Measurements from ENCODE around the gene ZGRF1.
A peak's percentile ranks its signal among the peaks of the same experiment; 100 is the strongest.
"Not testable (repeated sequence)": the region's sequence is repeated elsewhere in the genome, so short reads cannot be mapped to it uniquely, and the experiment has no call there.

The ZGRF1 gene

GRCh38 chr4:112522431-112522830 lies 114.3 kb downstream of the ZGRF1 start:
- in situ Hi-C loops (cut with HindIII; ENCODE audit: low pct_ligation_motif_present, low pct_unique_long_range_greater_than_20kb, low sequenced_read_pairs); DNase-seq: not testable (repeated sequence)

DNA sequence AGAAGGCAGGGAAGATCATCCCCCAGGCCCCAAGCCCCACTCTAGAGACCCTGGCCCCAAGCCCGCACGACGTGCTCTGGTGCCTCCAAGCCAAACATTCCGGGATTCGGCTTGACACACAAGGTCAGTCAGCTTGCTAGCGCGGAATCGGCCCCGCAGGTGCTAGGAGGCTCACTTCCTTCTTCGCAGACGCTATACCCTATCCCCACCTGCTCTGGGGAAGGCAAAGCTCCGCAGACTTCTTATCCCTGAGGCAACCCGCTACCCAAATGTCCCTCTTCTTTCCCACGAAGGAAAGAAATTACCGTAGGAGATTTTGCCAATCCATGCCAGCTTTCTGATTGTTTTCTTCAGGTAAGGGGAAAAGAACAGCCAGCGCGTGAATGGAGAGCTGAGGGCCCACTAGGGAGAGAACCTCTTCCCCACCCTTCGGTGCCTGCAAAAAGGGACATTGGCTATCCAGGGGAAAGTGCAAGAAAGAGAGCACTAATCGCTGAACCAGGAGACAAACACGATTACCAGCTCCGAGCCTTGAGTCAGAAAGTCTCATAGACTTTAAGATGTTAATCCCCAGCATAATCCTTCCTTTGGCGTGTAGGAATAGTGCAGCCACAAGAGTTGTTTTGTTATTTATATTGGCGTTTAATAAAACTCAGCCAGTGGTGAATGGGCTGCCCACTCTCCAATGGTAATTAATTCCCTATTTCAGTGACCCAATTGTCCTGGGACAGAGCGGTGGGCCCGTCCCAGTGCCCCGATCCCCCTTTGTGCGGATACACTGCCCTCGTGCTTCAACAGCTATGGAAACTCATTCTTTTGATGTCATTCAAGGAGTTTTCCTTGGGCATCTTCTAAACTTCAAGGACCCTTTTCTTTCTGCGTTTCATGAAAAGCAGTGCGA lies 115.3 kb downstream of the ZGRF1 start:
- in situ Hi-C loops (cut with HindIII; ENCODE audit: low pct_ligation_motif_present, low pct_unique_long_range_greater_than_20kb, low sequenced_read_pairs): no loop called here

GRCh38 chr4:112520598-112521122 lies 116.0 kb downstream of the ZGRF1 start:
- in situ Hi-C loops (cut with HindIII; ENCODE audit: low pct_ligation_motif_present, low pct_unique_long_range_greater_than_20kb, low sequenced_read_pairs): no loop called here
- DNase-seq: no peak

More for the DNA sequence above, 115.3 kb downstream of the ZGRF1 start:
- no peak for DNase-seq

DNA sequence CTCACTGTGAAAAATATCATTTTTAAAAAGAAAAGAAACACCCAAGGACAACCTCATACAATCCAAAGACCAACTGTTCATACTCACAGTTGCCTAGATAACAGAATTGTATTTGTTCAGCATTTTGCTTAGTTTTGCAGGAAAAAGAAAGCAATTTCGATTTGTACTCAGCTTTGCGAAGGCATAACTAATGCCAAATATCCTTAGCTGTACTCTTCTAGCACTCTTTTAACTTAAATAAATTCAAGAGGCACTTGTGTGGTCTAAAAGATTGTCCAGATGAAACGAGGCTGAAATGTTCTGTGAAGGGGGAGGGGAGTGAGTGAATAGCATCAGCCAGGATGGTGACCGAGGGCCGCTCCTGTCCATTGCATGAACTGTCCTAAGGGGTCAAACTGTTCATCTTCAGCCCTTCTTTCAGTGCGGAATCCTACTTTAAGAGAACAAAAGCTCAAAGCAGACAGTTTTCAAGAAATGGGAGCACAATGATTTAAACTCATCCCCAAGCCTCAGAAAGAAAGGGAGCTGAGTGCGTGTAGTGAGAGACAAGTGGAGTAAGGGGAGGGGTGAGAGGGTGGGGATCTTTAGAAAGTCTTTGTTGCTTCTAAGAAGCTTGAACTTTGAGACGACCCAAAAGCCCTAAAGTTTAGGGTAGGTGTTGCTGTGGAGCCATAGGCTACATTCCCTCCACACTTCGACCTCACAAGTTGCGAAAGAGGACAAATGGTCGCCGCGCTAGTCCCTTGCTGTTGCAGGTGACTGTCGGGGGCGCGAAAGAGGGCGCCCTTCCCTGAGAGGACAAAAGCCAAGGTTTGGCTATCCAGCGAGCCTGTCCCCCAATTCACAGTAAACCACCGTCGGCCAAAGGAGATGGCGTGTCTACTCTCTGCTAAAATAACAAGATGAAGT lies 116.8 kb downstream of the ZGRF1 start:
- DNase-seq: no peak
- in situ Hi-C loops (cut with HindIII; ENCODE audit: low pct_ligation_motif_present, low pct_unique_long_range_greater_than_20kb, low sequenced_read_pairs): no loop called here

- DNase-seq: no peak
- in situ Hi-C loops (cut with HindIII; ENCODE audit: low pct_ligation_motif_present, low pct_unique_long_range_greater_than_20kb, low sequenced_read_pairs): no loop called here
Measured at GRCh38 chr4:112518675-112519074, 118.0 kb downstream of the ZGRF1 start.

GRCh38 chr4:112517911-112518310 lies 118.8 kb downstream of the ZGRF1 start:
- in situ Hi-C loops (cut with HindIII; ENCODE audit: low pct_ligation_motif_present, low pct_unique_long_range_greater_than_20kb, low sequenced_read_pairs): no loop called here
- DNase-seq: no peak

DNA sequence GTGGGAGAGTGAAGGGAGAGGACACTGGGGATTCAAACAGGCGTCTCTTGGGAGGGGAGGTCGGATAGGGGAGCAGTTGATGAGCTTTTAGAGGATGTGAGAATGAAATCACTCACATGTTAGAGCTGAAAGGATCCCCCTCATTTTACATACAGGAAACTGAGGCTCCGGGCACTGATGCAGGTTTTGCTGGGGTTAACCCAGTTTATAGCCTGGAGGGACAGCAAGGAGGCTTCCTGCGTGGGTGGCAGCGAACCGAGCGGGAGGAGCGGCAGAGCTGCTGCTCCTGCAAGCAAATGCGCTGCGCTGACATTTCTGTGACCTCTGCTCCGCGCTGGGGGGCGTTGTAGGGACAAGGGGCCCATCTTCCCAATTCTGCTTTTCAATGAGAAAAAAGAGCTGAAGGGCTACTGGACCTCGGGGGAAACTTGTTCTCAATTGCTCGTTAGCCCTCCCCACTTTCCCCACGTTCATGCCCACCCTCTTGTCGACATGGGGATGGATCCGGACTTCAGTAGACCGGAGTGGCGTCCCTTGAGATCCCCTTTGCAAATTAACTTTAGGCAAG lies 119.6 kb downstream of the ZGRF1 start:
- no peak for DNase-seq
- in situ Hi-C loops (cut with HindIII; ENCODE audit: low pct_ligation_motif_present, low pct_unique_long_range_greater_than_20kb, low sequenced_read_pairs): no loop called here

DNA sequence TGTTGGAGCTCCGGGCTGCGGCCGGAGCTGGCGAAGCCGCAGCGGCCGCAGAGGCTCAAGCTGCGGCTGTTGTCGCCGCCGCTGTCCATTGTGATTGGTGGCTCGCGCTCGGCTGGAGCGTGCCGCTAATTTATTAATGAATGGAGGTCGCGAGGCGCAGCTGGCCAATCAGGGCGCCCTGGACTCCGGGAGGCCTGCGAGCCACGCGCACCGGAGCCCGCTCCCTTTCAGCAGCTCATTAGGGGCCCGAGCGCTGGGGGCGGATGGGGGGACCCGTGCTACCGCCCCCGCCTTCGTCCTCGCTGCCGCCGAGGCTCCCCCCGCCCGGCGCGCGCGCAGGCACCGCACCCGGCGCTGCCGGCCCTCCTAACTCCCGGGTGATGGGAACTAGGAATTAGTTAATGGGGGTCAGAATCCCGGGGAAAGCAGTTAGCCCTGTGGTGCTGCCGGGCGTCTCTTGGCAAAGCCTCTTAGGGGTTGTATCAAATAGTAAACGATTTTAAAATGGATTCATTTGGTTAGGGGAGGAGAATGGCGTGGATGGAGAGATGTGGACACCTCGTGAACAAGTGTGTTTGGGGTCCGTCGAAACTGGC lies 120.1 kb downstream of the ZGRF1 start:
- DNase-seq: no peak
- in situ Hi-C loops (cut with HindIII; ENCODE audit: low pct_ligation_motif_present, low pct_unique_long_range_greater_than_20kb, low sequenced_read_pairs): no loop called here

- no peak for DNase-seq
- in situ Hi-C loops (cut with HindIII; ENCODE audit: low pct_ligation_motif_present, low pct_unique_long_range_greater_than_20kb, low sequenced_read_pairs): no loop called here
Measured at GRCh38 chr4:112516066-112516470, 120.6 kb downstream of the ZGRF1 start, which contains the start of gene NEUROG2. Gene NEUROG2 (minus strand): TSS chr4:112516180. CDS start chr4:112515475, 705 bp downstream.

GRCh38 chr4:112515198-112516065 lies 121.3 kb downstream of the ZGRF1 start:
- DNase-seq: peak; percentile 41

GRCh38 chr4:112514647-112515197 lies 122.0 kb downstream of the ZGRF1 start:
- DNase-seq: peak; percentile 15
- in situ Hi-C loops (cut with HindIII; ENCODE audit: low pct_ligation_motif_present, low pct_unique_long_range_greater_than_20kb, low sequenced_read_pairs): no loop called here

More at GRCh38 chr4:112515198-112516065, 121.3 kb downstream of the ZGRF1 start:
- in situ Hi-C loops (cut with HindIII; ENCODE audit: low pct_ligation_motif_present, low pct_unique_long_range_greater_than_20kb, low sequenced_read_pairs): no loop called here

DNA sequence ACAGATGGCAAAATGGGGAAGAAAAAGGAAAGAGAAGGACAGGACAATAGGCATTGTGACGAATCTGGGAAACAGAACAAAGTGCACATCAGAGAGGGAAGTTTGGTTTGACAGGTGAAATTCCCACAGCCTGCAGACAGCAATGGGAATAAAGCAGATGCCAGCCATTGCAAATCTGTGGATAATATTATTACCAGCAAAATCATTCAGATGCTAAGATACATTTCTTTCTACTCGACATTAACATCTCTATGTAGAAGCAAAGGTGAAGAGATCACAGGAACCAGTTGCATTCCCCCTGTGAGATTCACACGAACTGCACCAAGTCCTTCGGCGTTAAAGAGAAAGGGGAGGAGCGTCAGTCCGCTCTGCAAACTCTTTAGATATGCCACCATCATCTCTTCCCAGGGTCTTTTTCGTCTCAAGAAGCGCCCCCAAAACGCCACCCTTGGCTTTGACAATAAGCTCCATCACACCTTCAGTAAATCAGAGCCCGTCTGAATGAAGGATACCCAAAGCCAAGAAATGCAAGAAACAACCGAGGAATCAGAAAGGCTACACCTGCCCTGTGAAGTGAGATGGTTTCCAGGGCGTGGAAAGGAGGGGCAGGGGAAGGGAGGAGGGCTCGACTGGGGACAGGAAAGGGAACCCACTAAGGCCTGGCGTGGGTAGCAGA lies 122.6 kb downstream of the ZGRF1 start:
- in situ Hi-C loops (cut with HindIII; ENCODE audit: low pct_ligation_motif_present, low pct_unique_long_range_greater_than_20kb, low sequenced_read_pairs): no loop called here
- DNase-seq: no peak

- in situ Hi-C loops (cut with HindIII; ENCODE audit: low pct_ligation_motif_present, low pct_unique_long_range_greater_than_20kb, low sequenced_read_pairs): no loop called here
- DNase-seq: no peak
Measured at GRCh38 chr4:112511803-112512118, 124.9 kb downstream of the ZGRF1 start.

DNA sequence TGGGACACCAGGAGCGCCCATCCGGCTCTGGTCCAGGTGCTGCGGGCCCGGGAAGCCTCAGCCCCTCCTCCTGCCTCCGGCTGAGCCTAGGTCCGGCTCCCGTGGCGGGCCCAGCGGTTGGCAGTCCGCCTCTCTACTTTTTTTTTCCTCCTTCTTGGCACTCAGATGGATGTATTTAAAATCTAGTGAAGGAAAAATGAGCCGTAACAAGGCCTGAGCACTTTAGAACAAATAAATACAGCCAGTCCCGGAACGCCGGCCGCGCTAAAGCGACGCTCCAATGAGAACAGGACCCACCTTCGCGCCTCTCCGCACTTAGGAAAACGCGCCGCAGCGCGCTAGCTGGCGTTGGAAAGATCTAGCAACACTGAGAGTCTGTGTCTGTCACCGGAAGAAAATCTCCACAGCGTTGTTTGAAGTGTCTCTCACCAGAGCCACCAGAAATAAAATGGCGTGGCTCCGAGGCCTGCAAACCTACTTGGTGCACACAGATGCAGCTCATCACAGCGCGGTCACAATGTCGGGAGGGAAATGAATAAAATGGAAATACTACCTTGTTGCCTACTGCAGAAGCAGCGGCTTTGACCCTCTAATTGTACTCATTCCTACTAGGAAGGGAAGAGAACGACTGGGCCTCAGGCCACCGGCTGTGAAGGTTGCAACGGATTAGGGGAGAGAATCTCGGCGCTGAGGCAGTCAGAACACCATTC lies 125.5 kb downstream of the ZGRF1 start:
- no peak for DNase-seq
- in situ Hi-C loops (cut with HindIII; ENCODE audit: low pct_ligation_motif_present, low pct_unique_long_range_greater_than_20kb, low sequenced_read_pairs): no loop called here

DNA sequence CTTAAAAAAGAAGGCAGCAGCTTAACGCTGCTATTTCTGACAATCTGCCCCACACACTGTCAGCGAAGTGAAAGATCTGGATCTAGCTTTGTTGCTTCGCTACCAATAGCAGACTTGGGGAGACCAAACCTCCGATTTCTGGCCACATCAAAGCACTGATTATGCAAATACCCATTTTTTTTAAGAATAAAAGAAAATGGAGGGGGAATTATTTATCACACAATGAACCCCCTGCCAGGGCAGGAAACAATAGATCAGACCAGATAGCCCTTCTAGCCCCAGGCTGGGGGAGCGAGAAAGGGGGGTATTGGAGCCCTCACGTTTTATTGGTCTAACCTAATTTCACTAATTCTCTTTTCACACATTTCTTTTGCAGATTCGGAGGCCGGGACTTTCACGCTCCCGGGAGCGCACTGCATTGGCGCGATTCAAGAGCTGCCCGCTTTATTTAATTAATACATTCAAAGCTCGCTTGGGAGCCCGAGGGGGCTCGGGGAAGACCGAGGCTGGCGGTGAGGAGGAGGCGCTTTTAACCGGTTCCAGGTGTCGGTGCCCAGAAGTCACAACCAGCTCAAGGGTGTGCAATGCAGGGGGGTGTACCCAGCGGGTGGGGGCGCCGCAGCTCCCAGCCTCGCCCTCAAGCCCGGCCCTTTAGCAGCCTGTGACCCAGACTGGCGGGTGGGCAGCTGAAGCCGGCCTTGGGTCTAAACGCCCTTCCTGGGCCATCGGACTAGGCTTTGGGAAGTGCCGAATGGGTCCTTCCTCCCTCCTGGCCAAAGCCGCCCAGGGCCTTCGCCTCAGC lies 126.2 kb downstream of the ZGRF1 start:
- in situ Hi-C loops (cut with HindIII; ENCODE audit: low pct_ligation_motif_present, low pct_unique_long_range_greater_than_20kb, low sequenced_read_pairs): no loop called here
- no peak for DNase-seq
